Vagina (tissue), 2 donors: ENCODE measurements around the gene COL23A1.

Source experiments
- CTCF ChIP-seq, 3 experiments: fragments of 450-650 bp in 2 of 3; fragments of 200-600 bp in 1 of 3; sonication (generic) in 1 of 3; IDR thresholded peaks; one replicate each; pipeline ENCODE4 v1.5.1; 2017 to 2019; ENCODE audit warnings: antibody characterized with exemption in 3 of 3, mild to moderate bottlenecking in 2 of 3, moderate library complexity in 2 of 3
- POLR2A ChIP-seq, 2 donors: fragments of 450-650 bp; IDR thresholded peaks; one replicate each; pipeline ENCODE4 v1.6.1; 2017; ENCODE audit warnings: antibody characterized with exemption in 2 of 2, mild to moderate bottlenecking in 2 of 2, moderate library complexity in 2 of 2

GRCh38 chr5:178192244-178192643 lies 397.9 kb downstream of the COL23A1 start:
- TF ChIP-seq CTCF (IDR thresholded peaks at IDR 0.05), result no peak
- no peak for TF ChIP-seq POLR2A (IDR thresholded peaks at IDR 0.05)
